HCT116 (cell line): ENCODE results near the gene SOX15. TPM values are rescaled to one million over a fixed set of nuclear protein-coding genes. Genes with fewer than 3 reads are reported as not detected.

ENCODE experiments used
- ATAC-seq: fragments of 200-7000 bp; cut with Tn5 transposase; 2 replicates; pipeline ENCODE4 v1.9.1; 2020; ENCODE audit warnings: mild to moderate bottlenecking, moderate library complexity
- BruUV-seq: library from RNA; stranded (reverse); fragments of 400-500 nt; replicated peaks from 2 replicates; lab custom pipeline; 2021; lab: Mats Ljungman, UMichigan
- CTCF ChIA-PET: fragments of 300-600 bp; sonication (Branson Sonifier 250); formaldehyde crosslinking; loops from one replicate; lab custom pipeline; 2021; ENCODE audit warnings: antibody characterized with exemption; lab: Charles Lee
- POLR2A ChIA-PET: fragments of 300-600, 350-600 bp; sonication (Branson Sonifier 250); formaldehyde crosslinking; loops from one replicate; lab custom pipeline; 2021; ENCODE audit warnings: antibody characterized with exemption; lab: Charles Lee
- RAD21 ChIA-PET, 2 experiments: fragments of 300-600 bp; sonication (Branson Sonifier 250); formaldehyde crosslinking; loops; one replicate each; lab custom pipeline; 2023; ENCODE audit warnings: low total read pairs in 2 of 2; ENCODE audit not compliant: uncharacterized antibody in 2 of 2, unreplicated experiment in 2 of 2, low non-redundant PET in 1 of 2; lab: Charles Lee
- DNase-seq: peaks from one replicate; pipeline ENCODE4 v3.0.0-alpha.2; 2010; ENCODE audit warnings: low read depth, low spot score
- H2AFZ ChIP-seq: fragments of 200-600 bp; shearing (Covaris generic), sonication (generic); 2 replicates; pipeline ENCODE4 v1.6.1; 2017; ENCODE audit warnings: low read depth, mixed run types, mixed read lengths, antibody characterized with exemption, low read length; ENCODE audit not compliant: poor library complexity, severe bottlenecking
- H3K27ac ChIP-seq: 2 replicates; pipeline ENCODE4 v1.5.1; 2012; ENCODE audit warnings: low read depth, low read length
- H3K27me3 ChIP-seq: fragments of 200-600 bp; sonication (generic); 2 replicates; pipeline ENCODE4 v1.6.1; 2016; ENCODE audit warnings: mixed run types, low read length, mixed read lengths; ENCODE audit not compliant: insufficient read depth
- H3K36me3 ChIP-seq, 2 experiments: fragments of 200-500 bp in 1 of 2; fragments of 200-600 bp in 1 of 2; sonication (Bioruptor generic) in 1 of 2; sonication (generic) in 1 of 2; 2 replicates each; pipeline versions ENCODE4 v1.5.1 to v1.6.1; 2014 to 2016; ENCODE audit warnings: low read length in 2 of 2, inconsistent platforms in 1 of 2, mixed read lengths in 1 of 2, mixed run types in 1 of 2; ENCODE audit not compliant: insufficient read depth in 2 of 2, control insufficient read depth in 1 of 2
- H3K4me1 ChIP-seq, 2 experiments: fragments of 200-600 bp in 1 of 2; sonication (generic) in 1 of 2; 2 replicates each; pipeline versions ENCODE4 v1.5.1 to v1.6.1; 2012 to 2017; ENCODE audit warnings: low read length in 2 of 2, inconsistent platforms in 1 of 2, mild to moderate bottlenecking in 1 of 2, mixed read lengths in 1 of 2, mixed run types in 1 of 2, moderate library complexity in 1 of 2; ENCODE audit not compliant: insufficient read depth in 2 of 2, control insufficient read depth in 1 of 2
- H3K4me2 ChIP-seq: fragments of 200-600 bp; sonication (generic); 2 replicates; pipeline ENCODE4 v1.6.1; 2017; ENCODE audit warnings: mixed run types, low read length, mixed read lengths
- H3K4me3 ChIP-seq, 2 experiments: fragments of 200-600 bp in 1 of 2; sonication (generic) in 1 of 2; replicated peaks in 1 of 2; 2 replicates each; pipeline ENCODE4 v1.5.1; 2011 to 2016; ENCODE audit warnings: low read length in 2 of 2, control low read depth in 1 of 2, low read depth in 1 of 2, mild to moderate bottlenecking in 1 of 2, mixed read lengths in 1 of 2, mixed run types in 1 of 2
- H3K79me2 ChIP-seq: fragments of 200-600 bp; sonication (generic); 2 replicates; pipeline ENCODE4 v1.6.1; 2017; ENCODE audit warnings: mild to moderate bottlenecking, mixed run types, low read length, moderate library complexity, mixed read lengths; ENCODE audit not compliant: insufficient read depth
- H3K9ac ChIP-seq: fragments of 200-600 bp; sonication (generic); 2 replicates; pipeline ENCODE4 v1.6.1; 2016; ENCODE audit warnings: low read length, mixed read lengths
- H3K9me2 ChIP-seq: fragments of 200-600 bp; sonication (generic), shearing (Covaris generic); 2 replicates; pipeline ENCODE4 v1.6.1; 2017; ENCODE audit warnings: mixed run types, mild to moderate bottlenecking, moderate library complexity; ENCODE audit not compliant: insufficient read depth
- H3K9me3 ChIP-seq, 2 experiments: fragments of 200-500 bp in 1 of 2; fragments of 200-600 bp in 1 of 2; sonication (Bioruptor generic) in 1 of 2; sonication (generic) in 1 of 2; 2 replicates each; pipeline ENCODE4 v1.6.1; 2014 to 2017; ENCODE audit warnings: low read length in 2 of 2, mixed read lengths in 2 of 2, inconsistent platforms in 1 of 2, low read depth in 1 of 2, mild to moderate bottlenecking in 1 of 2, mixed run types in 1 of 2, moderate library complexity in 1 of 2; ENCODE audit not compliant: control insufficient read depth in 1 of 2, insufficient read depth in 1 of 2
- H4K20me1 ChIP-seq: fragments of 200-600 bp; sonication (generic), shearing (Covaris generic); 2 replicates; pipeline ENCODE4 v1.6.1; 2017; ENCODE audit warnings: mixed run types, mild to moderate bottlenecking, moderate library complexity; ENCODE audit not compliant: insufficient read depth
- EGR1 ChIP-seq: IDR thresholded peaks from 2 replicates; pipeline ENCODE4 v1.6.1; 2012; ENCODE audit warnings: low read depth
- ELF1 ChIP-seq: IDR thresholded peaks from 2 replicates; pipeline ENCODE4 v1.6.1; 2012; ENCODE audit warnings: low read depth, borderline replicate concordance
- JUND ChIP-seq: IDR thresholded peaks from 2 replicates; pipeline ENCODE4 v1.6.1; 2012
- POLR2AphosphoS5 ChIP-seq: IDR thresholded peaks from 2 replicates; pipeline ENCODE4 v1.6.1; 2011; ENCODE audit warnings: mild to moderate bottlenecking, low read depth, low read length, moderate library complexity
- SP1 ChIP-seq: IDR thresholded peaks from 2 replicates; pipeline ENCODE4 v1.6.1; 2012; ENCODE audit warnings: low read depth
- TCF7L2 ChIP-seq: IDR thresholded peaks from 2 replicates; pipeline ENCODE4 v1.7.0; 2011; ENCODE audit warnings: borderline replicate concordance, inconsistent platforms; ENCODE audit not compliant: insufficient read depth, insufficient read length; ENCODE audit errors: extremely low read depth
- ZFX ChIP-seq: fragments of 450-650 bp; IDR thresholded peaks from 2 replicates; pipeline ENCODE4 v1.6.1; 2017
- intact Hi-C: fragments of 100-400 bp; cut with micrococcal nuclease; formaldehyde crosslinking; loops from 2 replicates; pipeline ENCODE4 v1.10.0; 2022
- total RNA-seq: library from RNA; stranded (reverse); gene quantifications from one replicate; pipeline ENCODE4 v1.2.1, GENCODE V29; 2021; ENCODE audit not compliant: unreplicated experiment
- TF ChIP-seq, protein P1 (sequence below): IDR thresholded peaks from 2 replicates; pipeline ENCODE4 v1.6.1; 2012
- TF ChIP-seq, protein P2 (sequence below): IDR thresholded peaks from 2 replicates; pipeline ENCODE4 v1.6.1; 2011; ENCODE audit warnings: mild to moderate bottlenecking, low read length, moderate library complexity; ENCODE audit not compliant: insufficient replicate concordance; ENCODE audit errors: extremely low read depth
- TF ChIP-seq, protein P3 (sequence below): IDR thresholded peaks from 2 replicates; pipeline ENCODE4 v1.6.1; 2012

The SOX15 gene
- total RNA-seq, 1 experiment from 2014 or later, result 0.69 TPM

DNA sequence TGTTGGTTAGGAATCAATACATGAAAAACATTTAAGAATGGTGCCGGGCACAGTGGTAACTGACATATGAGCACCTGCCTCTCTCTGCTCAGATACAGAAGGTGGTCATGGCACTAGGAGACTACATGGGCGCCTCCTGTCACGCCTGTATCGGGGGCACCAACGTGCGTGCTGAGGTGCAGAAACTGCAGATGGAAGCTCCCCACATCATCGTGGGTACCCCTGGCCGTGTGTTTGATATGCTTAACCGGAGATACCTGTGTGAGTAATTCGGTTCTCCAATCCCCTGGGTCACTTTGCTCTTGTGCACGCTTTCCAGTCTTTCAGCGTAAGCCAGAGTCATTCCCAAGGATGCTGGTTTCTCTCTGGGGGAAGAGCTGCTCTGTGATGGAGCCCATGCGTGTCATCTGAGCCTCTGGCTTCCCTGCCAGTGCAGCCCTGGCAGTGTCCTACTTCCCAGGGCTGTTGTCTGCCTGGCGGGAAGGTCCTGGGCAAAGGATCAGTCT, 13.4 kb downstream of the SOX15 start:
- Histone ChIP-seq H3K9me2 (no peaks in the 10 kb centered on the region), H3K36me3 (peaks cover 33 to 55% of the 10 kb centered on the region in 2 experiments), H3K9ac (peak overlapping the region; percentile 19; the same call in 1 of the 2 replicates), H3K4me1 (peaks cover 3 to 76% of the 10 kb centered on the region in 2 experiments; a peak in 3 of 4 replicates), H3K4me2 (no peak overlapping the region), H3K9me3 (no peaks in the 10 kb centered on the region), H2AFZ (no peak overlapping the region), H3K27me3 (no peaks in the 10 kb centered on the region), H4K20me1 (peaks cover 35% of the 10 kb centered on the region; the same call in 1 of the 2 replicates), H3K27ac (no peak overlapping the region), H3K79me2 (peaks cover 67% of the 10 kb centered on the region), H3K4me3 (no peak overlapping the region)
- CTCF ChIA-PET, result no interaction called here
- DNase-seq (no peak), ATAC-seq (no peak)
- POLR2A ChIA-PET, result no interaction called here
- RAD21 ChIA-PET, result no interaction called here
- TF ChIP-seq, protein P1, sequence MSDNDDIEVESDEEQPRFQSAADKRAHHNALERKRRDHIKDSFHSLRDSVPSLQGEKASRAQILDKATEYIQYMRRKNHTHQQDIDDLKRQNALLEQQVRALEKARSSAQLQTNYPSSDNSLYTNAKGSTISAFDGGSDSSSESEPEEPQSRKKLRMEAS, result no peak
- peak; percentile 11; the same call in 1 of the 2 replicates for TF ChIP-seq POLR2AphosphoS5
- intact Hi-C loops, result no loop called here
- BruUV-seq, result no TSS peak

DNA sequence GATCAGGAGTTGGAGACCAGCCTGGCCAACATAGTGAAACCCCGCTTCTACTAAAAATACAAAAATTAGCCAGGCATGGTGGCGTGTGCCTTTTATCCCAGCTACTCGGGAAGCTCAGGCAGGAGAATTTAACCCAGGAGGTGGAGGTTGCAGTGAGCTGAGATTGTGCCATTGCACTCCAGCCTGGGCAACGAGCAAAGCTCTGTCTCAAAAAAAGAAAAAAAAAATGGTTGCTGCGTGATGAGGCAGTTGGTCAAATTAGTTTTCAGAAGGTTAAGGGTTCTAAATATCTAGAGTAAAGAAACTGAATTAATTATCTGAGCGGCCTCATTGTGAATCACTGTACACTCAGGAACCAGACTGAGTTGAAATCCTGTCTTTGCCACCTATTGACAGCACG, 13.9 kb downstream of the SOX15 start:
- intact Hi-C loops, result no loop called here
- POLR2A ChIA-PET, result no interaction called here
- peak overlapping the region; percentile 100; the same call in 1 of the 2 replicates for H3K9ac ChIP-seq
- H3K4me3 ChIP-seq, result no peak overlapping the region
- no peak overlapping the region for H3K27ac ChIP-seq
- RAD21 ChIA-PET, result no interaction called here
- no peaks in the 10 kb centered on the region for H3K9me2 ChIP-seq
- H3K27me3 ChIP-seq, result no peaks in the 10 kb centered on the region
- DNase-seq (no peak), ATAC-seq (no peak)
- CTCF ChIA-PET, result no interaction called here
- no peak overlapping the region for H2AFZ ChIP-seq
- TF ChIP-seq, protein P2, sequence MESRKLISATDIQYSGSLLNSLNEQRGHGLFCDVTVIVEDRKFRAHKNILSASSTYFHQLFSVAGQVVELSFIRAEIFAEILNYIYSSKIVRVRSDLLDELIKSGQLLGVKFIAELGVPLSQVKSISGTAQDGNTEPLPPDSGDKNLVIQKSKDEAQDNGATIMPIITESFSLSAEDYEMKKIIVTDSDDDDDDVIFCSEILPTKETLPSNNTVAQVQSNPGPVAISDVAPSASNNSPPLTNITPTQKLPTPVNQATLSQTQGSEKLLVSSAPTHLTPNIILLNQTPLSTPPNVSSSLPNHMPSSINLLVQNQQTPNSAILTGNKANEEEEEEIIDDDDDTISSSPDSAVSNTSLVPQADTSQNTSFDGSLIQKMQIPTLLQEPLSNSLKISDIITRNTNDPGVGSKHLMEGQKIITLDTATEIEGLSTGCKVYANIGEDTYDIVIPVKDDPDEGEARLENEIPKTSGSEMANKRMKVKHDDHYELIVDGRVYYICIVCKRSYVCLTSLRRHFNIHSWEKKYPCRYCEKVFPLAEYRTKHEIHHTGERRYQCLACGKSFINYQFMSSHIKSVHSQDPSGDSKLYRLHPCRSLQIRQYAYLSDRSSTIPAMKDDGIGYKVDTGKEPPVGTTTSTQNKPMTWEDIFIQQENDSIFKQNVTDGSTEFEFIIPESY, result no peak
- TF ChIP-seq POLR2AphosphoS5 (no peak; the same call in 1 of the 2 replicates), TCF7L2 (no peak), ELF1 (no peak), EGR1 (no peak), JUND (no peak), SP1 (no peak), ZFX (no peak)
- TF ChIP-seq, protein P3, sequence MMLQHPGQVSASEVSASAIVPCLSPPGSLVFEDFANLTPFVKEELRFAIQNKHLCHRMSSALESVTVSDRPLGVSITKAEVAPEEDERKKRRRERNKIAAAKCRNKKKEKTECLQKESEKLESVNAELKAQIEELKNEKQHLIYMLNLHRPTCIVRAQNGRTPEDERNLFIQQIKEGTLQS, result no peak
- TF ChIP-seq, protein P1, result no peak
- no peak overlapping the region for H3K4me2 ChIP-seq
- peaks cover 35% of the 10 kb centered on the region; the same call in 1 of the 2 replicates for H4K20me1 ChIP-seq
- H3K36me3 ChIP-seq, result peaks cover 33 to 60% of the 10 kb centered on the region in 2 experiments
- BruUV-seq, result no TSS peak
- peaks cover 67% of the 10 kb centered on the region for H3K79me2 ChIP-seq
- H3K9me3 ChIP-seq, result no peaks in the 10 kb centered on the region
- peaks cover 7 to 78% of the 10 kb centered on the region in 2 experiments; a peak in 3 of 4 replicates for H3K4me1 ChIP-seq
